Measurements from ENCODE around the gene TMLHE. TPM values are rescaled to one million over a fixed set of nuclear protein-coding genes. Genes with fewer than 3 reads are reported as not detected.
"Not testable (repeated sequence)": the region's sequence is repeated elsewhere in the genome, so short reads cannot be mapped to it uniquely, and the experiment has no call there.

The TMLHE gene, protein sequence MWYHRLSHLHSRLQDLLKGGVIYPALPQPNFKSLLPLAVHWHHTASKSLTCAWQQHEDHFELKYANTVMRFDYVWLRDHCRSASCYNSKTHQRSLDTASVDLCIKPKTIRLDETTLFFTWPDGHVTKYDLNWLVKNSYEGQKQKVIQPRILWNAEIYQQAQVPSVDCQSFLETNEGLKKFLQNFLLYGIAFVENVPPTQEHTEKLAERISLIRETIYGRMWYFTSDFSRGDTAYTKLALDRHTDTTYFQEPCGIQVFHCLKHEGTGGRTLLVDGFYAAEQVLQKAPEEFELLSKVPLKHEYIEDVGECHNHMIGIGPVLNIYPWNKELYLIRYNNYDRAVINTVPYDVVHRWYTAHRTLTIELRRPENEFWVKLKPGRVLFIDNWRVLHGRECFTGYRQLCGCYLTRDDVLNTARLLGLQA
- 10 to 100 TPM; 14.0 to 29.9 (median 16.9) TPM for total RNA-seq

DNA sequence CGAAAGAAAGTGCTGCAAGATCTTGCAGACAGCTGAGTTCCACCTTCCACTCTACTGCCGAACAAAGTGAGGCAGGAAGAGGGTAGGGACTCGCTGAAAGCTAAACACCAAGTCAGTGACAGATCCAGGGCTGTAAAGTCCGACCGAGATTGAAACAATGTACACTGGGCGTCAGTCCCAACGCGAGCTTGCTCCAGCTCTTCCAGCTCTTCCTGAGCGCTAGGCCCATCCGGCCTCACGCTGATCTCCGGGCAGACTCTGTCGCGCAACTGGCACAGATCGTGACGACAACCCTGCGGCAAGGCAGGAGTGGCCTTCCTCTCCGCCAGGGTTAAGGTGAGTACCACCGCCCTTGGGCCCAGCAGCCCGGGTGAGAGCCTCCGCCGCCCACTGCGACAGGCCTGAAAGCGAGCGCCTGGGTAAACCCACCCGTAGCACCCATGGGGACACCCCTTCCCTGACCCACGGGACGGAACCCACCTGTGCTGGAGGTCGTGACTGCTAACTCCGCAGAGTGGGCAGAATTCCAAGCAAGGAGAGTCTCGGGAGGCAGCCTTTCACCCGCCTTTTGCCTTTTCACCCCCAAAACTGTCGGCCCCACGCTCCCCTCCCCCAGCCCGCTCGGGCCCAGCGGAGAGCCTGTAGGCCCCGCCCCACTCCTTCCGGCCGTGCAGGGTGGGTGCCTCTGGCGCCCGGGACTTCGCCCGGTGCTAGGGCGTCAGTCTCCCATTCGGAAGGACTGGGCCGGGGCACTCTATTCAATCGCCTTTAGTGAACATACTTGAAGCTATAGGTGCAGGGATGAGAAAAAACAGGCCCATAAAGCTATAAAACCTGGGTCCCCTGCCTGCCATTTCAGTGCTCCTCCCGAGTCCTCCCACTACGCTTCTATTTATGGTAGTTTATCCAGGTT, at the start of gene TMLHE, which contains the start of gene SPRY3:
Gene TMLHE (minus strand): TSS at position 641 of the 913 bp plus-strand sequence. CDS start 67,676 bp downstream, outside the sequence.
Gene SPRY3 (plus strand): TSS at position 275 of the 913 bp plus-strand sequence.
- TF ChIP-seq POLR2A (IDR thresholded peaks at IDR 0.05) (no peak), EP300 (IDR thresholded peaks at IDR 0.05) (no peak)
- Histone ChIP-seq H3K27ac (peak within 1 kb of the TSS; percentile 85 to 90 (median 90)), H3K27me3 (no peaks in the 10 kb centered on the region), H3K36me3 (no peaks in the 10 kb centered on the region), H3K9me3 (no peaks in the 10 kb centered on the region), H3K4me1 (peaks cover 0 to 10% (median 0%) of the 10 kb centered on the region in 3 donors), H3K4me3 (peak within 1 kb of the TSS; percentile 72 to 99)
- peak; percentile 92 for ATAC-seq
- 3 to 45% methylated on average over 5 to 17 of the region's 50 CpGs for WGBS, 2 donors (ENCODE audit: low coverage in 1 of 2)

DNA sequence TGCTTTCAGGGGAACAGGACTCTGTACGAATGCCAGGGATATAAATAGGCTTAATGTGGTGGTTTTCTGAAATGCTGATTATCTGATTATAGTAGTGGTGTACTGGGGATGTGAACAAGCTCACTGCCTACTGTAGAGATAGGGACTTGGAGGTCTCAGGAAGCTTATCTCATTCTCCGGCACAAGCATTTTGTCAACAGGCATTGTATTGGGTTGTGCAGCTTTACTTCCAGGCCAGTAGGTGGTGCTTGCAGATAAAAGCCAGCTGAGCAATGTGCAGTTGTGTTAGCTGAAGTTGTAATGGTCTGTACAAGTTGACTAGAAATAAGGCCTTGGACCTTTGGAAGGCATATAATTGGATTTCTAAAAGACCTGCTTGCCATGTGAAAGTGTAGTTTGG, 49.5 kb upstream of the TMLHE start:
- TF ChIP-seq, protein P1, sequence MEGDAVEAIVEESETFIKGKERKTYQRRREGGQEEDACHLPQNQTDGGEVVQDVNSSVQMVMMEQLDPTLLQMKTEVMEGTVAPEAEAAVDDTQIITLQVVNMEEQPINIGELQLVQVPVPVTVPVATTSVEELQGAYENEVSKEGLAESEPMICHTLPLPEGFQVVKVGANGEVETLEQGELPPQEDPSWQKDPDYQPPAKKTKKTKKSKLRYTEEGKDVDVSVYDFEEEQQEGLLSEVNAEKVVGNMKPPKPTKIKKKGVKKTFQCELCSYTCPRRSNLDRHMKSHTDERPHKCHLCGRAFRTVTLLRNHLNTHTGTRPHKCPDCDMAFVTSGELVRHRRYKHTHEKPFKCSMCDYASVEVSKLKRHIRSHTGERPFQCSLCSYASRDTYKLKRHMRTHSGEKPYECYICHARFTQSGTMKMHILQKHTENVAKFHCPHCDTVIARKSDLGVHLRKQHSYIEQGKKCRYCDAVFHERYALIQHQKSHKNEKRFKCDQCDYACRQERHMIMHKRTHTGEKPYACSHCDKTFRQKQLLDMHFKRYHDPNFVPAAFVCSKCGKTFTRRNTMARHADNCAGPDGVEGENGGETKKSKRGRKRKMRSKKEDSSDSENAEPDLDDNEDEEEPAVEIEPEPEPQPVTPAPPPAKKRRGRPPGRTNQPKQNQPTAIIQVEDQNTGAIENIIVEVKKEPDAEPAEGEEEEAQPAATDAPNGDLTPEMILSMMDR (IDR thresholded peaks at IDR 0.05), result no peak
- no peak for TF ChIP-seq EP300 (IDR thresholded peaks at IDR 0.05)
- TF ChIP-seq POLR2A (IDR thresholded peaks at IDR 0.05), result no peak
- no peak for TF ChIP-seq POLR2AphosphoS5 (IDR thresholded peaks at IDR 0.05)
- Histone ChIP-seq H3K9me3 (no peaks in the 10 kb centered on the region), H3K27ac (no peak overlapping the region), H3K27me3 (no peaks in the 10 kb centered on the region), H3K4me1 (no peaks in the 10 kb centered on the region), H3K36me3 (no peaks in the 10 kb centered on the region), H3K4me3 (no peak overlapping the region)
- WGBS, 2 donors (ENCODE audit: low coverage in 1 of 2), result 67% methylated on average over 1 of the region's 2 CpGs; no CpG with 5 or more reads in 1 of the 2 donors
- no peak for ATAC-seq

DNA sequence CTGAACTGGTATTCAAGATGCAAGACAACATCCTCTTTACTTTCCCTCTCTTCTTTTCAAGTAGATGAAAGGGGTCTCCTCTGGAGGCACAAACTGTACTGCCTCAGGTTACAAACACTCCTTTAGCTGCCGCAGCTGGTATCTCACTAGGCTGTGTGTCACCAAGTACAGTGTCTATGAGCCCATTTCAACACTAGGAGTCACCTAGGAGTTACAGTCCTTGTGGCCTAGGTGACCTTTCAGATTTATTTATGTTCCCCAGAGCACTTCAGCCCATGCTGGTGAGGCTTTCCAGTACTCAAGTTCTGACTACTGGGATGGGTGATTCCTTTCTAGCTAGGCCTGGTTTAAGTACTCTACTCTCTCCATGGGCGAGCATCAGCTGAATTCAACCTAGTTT, 32.4 kb upstream of the TMLHE start:
- Histone ChIP-seq H3K4me3 (no peak overlapping the region), H3K4me1 (no peaks in the 10 kb centered on the region), H3K27me3 (no peaks in the 10 kb centered on the region), H3K36me3 (no peaks in the 10 kb centered on the region), H3K9me3 (no peaks in the 10 kb centered on the region), H3K27ac (no peak overlapping the region)
- TF ChIP-seq POLR2AphosphoS5 (IDR thresholded peaks at IDR 0.05), result no peak
- TF ChIP-seq EP300 (IDR thresholded peaks at IDR 0.05), result no peak
- TF ChIP-seq, protein P1 (IDR thresholded peaks at IDR 0.05), result no peak
- TF ChIP-seq POLR2A (IDR thresholded peaks at IDR 0.05), result no peak
- 55 to 100% methylated on average over 1 to 2 of the region's 2 CpGs for WGBS, 2 donors (ENCODE audit: low coverage in 1 of 2)
- no peak for ATAC-seq

DNA sequence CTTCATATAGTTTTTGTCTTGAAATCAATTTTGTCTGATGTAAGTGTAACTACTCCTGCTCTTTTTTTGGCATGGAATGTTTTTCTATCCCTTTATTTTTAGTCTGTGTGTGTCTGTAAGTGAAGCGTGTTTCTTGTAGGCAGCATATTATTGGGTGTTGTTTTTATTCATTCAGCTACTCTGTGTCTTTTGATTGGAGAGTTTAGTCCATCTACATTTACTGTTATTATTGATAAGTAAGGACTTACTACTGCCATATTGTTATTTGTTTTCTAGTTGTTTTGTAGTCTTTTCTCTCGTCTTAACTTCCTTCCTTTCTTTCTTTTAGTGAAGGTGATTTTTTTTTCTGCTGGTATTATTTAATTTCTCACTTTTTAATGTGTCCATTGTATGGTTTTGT, 30.5 kb upstream of the TMLHE start:
- 69 to 92% methylated on average over 1 to 2 of the region's 2 CpGs for WGBS, 2 donors (ENCODE audit: low coverage in 1 of 2)
- Histone ChIP-seq H3K36me3 (no peaks in the 10 kb centered on the region), H3K4me3 (no peak overlapping the region), H3K9me3 (no peaks in the 10 kb centered on the region), H3K4me1 (no peaks in the 10 kb centered on the region), H3K27ac (no peak overlapping the region), H3K27me3 (no peaks in the 10 kb centered on the region)
- TF ChIP-seq, protein P1 (IDR thresholded peaks at IDR 0.05), result no peak
- no peak for TF ChIP-seq POLR2AphosphoS5 (IDR thresholded peaks at IDR 0.05)
- no peak for TF ChIP-seq POLR2A (IDR thresholded peaks at IDR 0.05)
- TF ChIP-seq EP300 (IDR thresholded peaks at IDR 0.05), result no peak
- no peak for ATAC-seq

DNA sequence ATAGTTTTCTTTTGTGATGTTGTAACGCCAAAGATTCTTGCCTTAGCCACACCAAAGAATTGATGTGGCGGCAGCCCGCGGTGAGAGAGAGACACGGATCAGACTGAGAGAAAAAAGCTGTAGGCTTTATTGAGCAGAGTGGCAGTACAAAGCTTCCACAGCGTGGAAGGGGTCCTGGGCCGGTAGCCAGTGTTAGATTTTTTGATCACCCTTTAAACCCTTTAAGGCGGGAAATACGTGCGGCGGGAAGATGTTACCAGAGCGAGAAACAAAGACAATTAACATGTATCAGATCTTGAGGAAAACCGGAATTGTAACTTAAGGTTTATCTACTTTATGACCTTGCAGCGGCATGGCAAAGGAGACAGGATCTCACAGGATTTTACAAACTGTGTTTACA, 28.6 kb upstream of the TMLHE start:
- H3K4me1 ChIP-seq, H3K36me3 ChIP-seq, H3K9me3 ChIP-seq, H3K27me3 ChIP-seq, H3K27ac ChIP-seq, ATAC-seq: not testable (repeated sequence)
- 41 to 46% methylated on average over 12 to 14 of the region's 14 CpGs for WGBS, 2 donors (ENCODE audit: low coverage in 1 of 2)
- peak overlapping the region; percentile 12 to 33 for H3K4me3 ChIP-seq
